SK-N-MC (cell line): ENCODE data around the gene STRBP.

Source experiments
- DNase-seq: peaks from one replicate; pipeline ENCODE4 v3.0.0-alpha.2; 2011; ENCODE audit warnings: low read depth, low spot score
- H3K27ac ChIP-seq: fragments of 200-600 bp; sonication (generic); 2 replicates; pipeline ENCODE4 v1.5.1; 2016; ENCODE audit warnings: mixed run types
- H3K36me3 ChIP-seq: fragments of 200-600 bp; sonication (generic); 2 replicates; pipeline ENCODE4 v1.6.1; 2017; ENCODE audit warnings: antibody characterized with exemption, low read length, mixed read lengths; ENCODE audit not compliant: insufficient read depth
- H3K4me3 ChIP-seq: fragments of 200-600 bp; sonication (generic); 2 replicates; pipeline ENCODE4 v1.5.1; 2016
- H3K9ac ChIP-seq: fragments of 200-600 bp; sonication (generic); 2 replicates; pipeline ENCODE4 v1.8.0; 2017; ENCODE audit warnings: mixed run types, mixed read lengths; ENCODE audit not compliant: insufficient read length
- H3K9me3 ChIP-seq: fragments of 200-600 bp; sonication (generic); 2 replicates; pipeline ENCODE4 v1.6.1; 2017; ENCODE audit warnings: low read depth, mild to moderate bottlenecking, antibody characterized with exemption, low read length, moderate library complexity, mixed read lengths
- EZH2 ChIP-seq: fragments of 200-600 bp; sonication (generic); IDR thresholded peaks from one replicate; pipeline ENCODE4 v1.6.1; 2017; ENCODE audit warnings: antibody characterized with exemption
- FOXP2 ChIP-seq: optimal IDR thresholded peaks from 2 replicates; pipeline ENCODE3; 2011; ENCODE audit warnings: mild to moderate bottlenecking, moderate library complexity; ENCODE audit not compliant: insufficient read depth; ENCODE audit errors: extremely low read length, control extremely low read depth
- POLR2AphosphoS5 ChIP-seq: IDR thresholded peaks from 2 replicates; pipeline ENCODE4 v1.6.1; 2012; ENCODE audit warnings: mild to moderate bottlenecking, low read depth, low read length, borderline replicate concordance

The STRBP gene

GRCh38 chr9:123132696-123133095 lies 135.7 kb downstream of the STRBP start:
- no peak overlapping the region for H3K27ac ChIP-seq
- H3K4me3 ChIP-seq = no peak overlapping the region
- TF ChIP-seq FOXP2 (no peak), POLR2AphosphoS5 (no peak)
- DNase-seq = no peak
- H3K9ac ChIP-seq = no peak overlapping the region
- peaks cover 59% of the 10 kb centered on the region for H3K36me3 ChIP-seq
- H3K9me3 ChIP-seq = no peaks in the 10 kb centered on the region

- no peaks in the 10 kb centered on the region for H3K9me3 ChIP-seq
- H3K4me3 ChIP-seq = no peak overlapping the region
- H3K9ac ChIP-seq = no peak overlapping the region
- TF ChIP-seq EZH2 = no peak
- peaks cover 64% of the 10 kb centered on the region for H3K36me3 ChIP-seq
- no peak overlapping the region for H3K27ac ChIP-seq
- no peak for DNase-seq
These were observed 136.4 kb downstream of the STRBP start for GRCh38 chr9:123131993-123132392.

- no peaks in the 10 kb centered on the region for H3K9me3 ChIP-seq
- DNase-seq = no peak
- H3K36me3 ChIP-seq = peaks cover 59% of the 10 kb centered on the region
- H3K27ac ChIP-seq = no peak overlapping the region
- no peak overlapping the region for H3K9ac ChIP-seq
- no peak overlapping the region for H3K4me3 ChIP-seq
- no peak for TF ChIP-seq EZH2
- no peak for TF ChIP-seq POLR2AphosphoS5
- no peak for TF ChIP-seq FOXP2
These were observed 137.1 kb downstream of the STRBP start for GRCh38 chr9:123131258-123131657.

GRCh38 chr9:123129423-123129822 lies 139.0 kb downstream of the STRBP start:
- TF ChIP-seq FOXP2 (no peak), POLR2AphosphoS5 (no peak), EZH2 (no peak)
- Histone ChIP-seq H3K9ac (no peak overlapping the region), H3K4me3 (no peak overlapping the region), H3K36me3 (peaks cover 63% of the 10 kb centered on the region), H3K27ac (no peak overlapping the region), H3K9me3 (no peaks in the 10 kb centered on the region)
- DNase-seq = no peak

- Histone ChIP-seq H3K9me3 (no peaks in the 10 kb centered on the region), H3K27ac (no peak overlapping the region), H3K9ac (no peak overlapping the region), H3K4me3 (no peak overlapping the region), H3K36me3 (peaks cover 71% of the 10 kb centered on the region)
- no peak for TF ChIP-seq EZH2
- DNase-seq = no peak
These were observed 139.8 kb downstream of the STRBP start for GRCh38 chr9:123128591-123128990.

GRCh38 chr9:123127512-123128075 lies 140.8 kb downstream of the STRBP start:
- no peak for DNase-seq
- no peak overlapping the region for H3K27ac ChIP-seq
- no peak overlapping the region for H3K4me3 ChIP-seq
- H3K9ac ChIP-seq = no peak overlapping the region
- H3K36me3 ChIP-seq = peaks cover 64% of the 10 kb centered on the region
- no peak for TF ChIP-seq FOXP2
- no peak for TF ChIP-seq EZH2
- no peak for TF ChIP-seq POLR2AphosphoS5
- H3K9me3 ChIP-seq = no peaks in the 10 kb centered on the region

- no peak overlapping the region for H3K9ac ChIP-seq
- H3K4me3 ChIP-seq = no peak overlapping the region
- peaks cover 20% of the 10 kb centered on the region for H3K36me3 ChIP-seq
- no peak for DNase-seq
- no peak overlapping the region for H3K27ac ChIP-seq
- no peaks in the 10 kb centered on the region for H3K9me3 ChIP-seq
- no peak for TF ChIP-seq POLR2AphosphoS5
These were observed 146.9 kb downstream of the STRBP start for GRCh38 chr9:123121457-123121856.

GRCh38 chr9:123120953-123121352 lies 147.4 kb downstream of the STRBP start:
- no peak for DNase-seq
- Histone ChIP-seq H3K4me3 (no peak overlapping the region), H3K27ac (no peak overlapping the region), H3K9me3 (no peaks in the 10 kb centered on the region), H3K9ac (no peak overlapping the region), H3K36me3 (peaks cover 18% of the 10 kb centered on the region)
- no peak for TF ChIP-seq POLR2AphosphoS5
- no peak for TF ChIP-seq FOXP2
- no peak for TF ChIP-seq EZH2

- no peak for DNase-seq
- H3K9ac ChIP-seq = no peak overlapping the region
- TF ChIP-seq EZH2 = no peak
- TF ChIP-seq FOXP2 = no peak
- TF ChIP-seq POLR2AphosphoS5 = no peak
- no peak overlapping the region for H3K4me3 ChIP-seq
- H3K36me3 ChIP-seq = peaks cover 17% of the 10 kb centered on the region
- no peaks in the 10 kb centered on the region for H3K9me3 ChIP-seq
- no peak overlapping the region for H3K27ac ChIP-seq
These were observed 148.3 kb downstream of the STRBP start for GRCh38 chr9:123120131-123120530.
